Astrocyte of the hippocampus (primary cell): ENCODE data around the gene RGS1.
A peak's percentile ranks its signal among the peaks of the same experiment; 100 is the strongest.

ENCODE experiments used
- DNase-seq: peaks from one replicate; pipeline ENCODE4 v3.0.0; 2011; ENCODE audit warnings: low read depth, low spot score

Gene RGS1

DNA sequence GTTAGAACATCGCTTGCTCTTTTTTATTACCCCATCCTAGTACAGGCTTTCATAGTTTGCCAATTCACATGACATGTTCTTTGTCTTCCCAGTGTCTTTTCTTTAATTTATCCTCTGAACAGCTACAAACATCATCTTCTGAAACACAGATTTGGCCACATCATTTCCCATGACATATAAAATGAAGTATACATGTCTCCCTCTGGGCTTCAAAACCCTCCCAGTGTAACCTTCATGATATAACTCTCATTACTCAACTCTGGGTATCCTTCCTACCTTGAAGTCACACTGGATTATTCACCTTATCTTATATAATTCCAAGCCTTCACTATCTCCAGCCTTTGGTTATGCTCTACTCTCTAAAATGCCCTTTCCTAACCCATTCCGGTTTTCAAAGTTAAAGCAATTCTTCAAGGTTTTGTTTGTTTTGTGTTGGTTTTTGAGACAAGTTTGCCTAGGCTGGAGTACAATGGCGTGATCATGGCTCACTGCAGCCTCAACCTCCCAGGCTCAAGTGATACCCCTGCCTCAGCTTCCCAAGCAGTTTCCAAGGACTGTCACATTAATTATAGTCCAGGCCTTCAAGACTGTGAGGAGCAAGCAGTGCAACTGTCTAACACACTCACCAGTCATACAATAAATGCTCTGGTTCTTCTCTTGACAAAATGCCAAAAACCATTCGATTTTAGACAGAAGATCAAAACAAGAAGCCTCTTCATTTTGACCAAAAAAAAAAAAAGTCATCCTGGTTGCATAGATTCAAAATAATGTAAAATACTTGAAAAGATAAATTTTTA, 5.8 kb downstream of the RGS1 start:
- DNase-seq, result no peak

- DNase-seq, result no peak
Measured at GRCh38 chr1:192584866-192585265, 9.3 kb downstream of the RGS1 start.

GRCh38 chr1:192587386-192588266, 12.1 kb downstream of the RGS1 start:
- no peak for DNase-seq

DNA sequence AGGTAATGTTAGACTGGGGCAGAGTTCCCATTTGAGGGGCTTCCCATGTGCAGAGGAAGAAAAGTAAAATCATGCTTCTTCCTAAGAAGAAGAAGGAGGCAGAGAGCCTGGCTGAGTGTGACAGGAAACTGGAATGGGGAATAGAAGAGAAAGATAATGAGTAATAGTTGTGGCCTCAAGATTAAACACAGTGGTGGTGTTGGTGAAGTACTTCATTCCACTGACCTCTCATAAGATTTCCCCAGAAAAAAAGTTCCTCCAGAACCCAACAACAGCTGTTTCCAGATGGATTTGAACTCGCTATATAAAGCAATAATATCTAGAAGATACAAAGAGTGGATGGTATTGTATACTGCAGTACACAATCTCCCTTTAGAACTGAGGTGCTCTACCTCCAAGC, 13.0 kb downstream of the RGS1 start:
- no peak for DNase-seq

DNA sequence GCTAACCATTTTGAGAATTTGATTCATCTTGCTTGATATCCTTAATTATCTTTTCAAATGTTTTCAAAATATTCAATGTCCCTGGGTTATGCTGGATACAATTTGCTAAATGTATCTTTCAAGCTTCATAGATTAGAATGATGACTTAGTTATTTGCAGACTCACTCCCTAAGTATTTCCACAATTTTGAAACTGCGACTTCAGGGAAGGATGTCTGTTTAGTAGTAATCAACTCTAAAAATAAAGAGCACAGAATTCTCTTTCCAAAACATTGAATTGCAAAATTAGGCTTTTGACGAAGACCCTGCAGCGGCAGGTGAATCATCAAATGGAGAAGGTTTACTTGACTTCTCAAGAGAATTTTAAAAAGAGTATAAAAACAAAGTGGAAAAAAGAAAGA, 14.2 kb downstream of the RGS1 start:
- DNase-seq, result no peak

DNA sequence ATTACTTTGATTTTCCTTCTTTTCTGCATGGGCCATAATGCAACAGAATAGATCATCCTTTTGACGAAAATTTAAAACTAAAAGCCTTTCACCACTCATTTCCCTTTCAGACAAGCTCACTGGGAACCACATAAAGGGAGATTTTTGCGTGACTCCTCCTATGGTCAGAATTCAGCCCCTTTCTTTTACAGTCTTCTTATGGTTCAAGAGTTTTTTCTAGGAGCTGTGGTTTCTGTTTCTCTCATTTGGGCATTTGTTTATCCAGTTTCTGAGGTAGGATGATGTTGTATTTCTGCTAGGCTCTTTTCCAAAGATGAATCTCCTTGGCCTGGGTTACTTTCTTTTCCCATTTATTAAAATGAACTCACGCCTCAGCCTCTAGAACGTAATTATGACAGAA, 16.9 kb downstream of the RGS1 start:
- DNase-seq, result no peak

- no peak for DNase-seq
Measured at GRCh38 chr1:192592981-192593708, 17.6 kb downstream of the RGS1 start.

DNA sequence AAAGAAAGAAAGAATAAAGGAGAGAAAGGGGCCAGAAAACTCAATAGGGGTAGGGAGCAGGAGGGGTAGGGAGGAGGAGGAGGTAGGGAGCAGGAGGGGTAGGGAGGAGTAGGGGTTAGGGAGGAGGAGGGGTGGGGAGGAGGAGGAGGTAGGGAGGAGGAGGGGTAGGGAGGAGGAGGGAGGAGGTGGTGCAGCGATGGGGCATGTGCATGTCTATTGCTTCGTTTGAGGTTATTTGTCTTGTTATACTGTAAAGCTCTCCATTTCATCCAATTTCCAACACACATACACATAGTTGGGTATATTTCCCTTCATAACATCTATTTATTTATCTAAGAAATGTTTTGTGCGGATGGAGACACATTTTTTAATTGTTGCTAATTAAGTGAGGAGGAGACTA, 19.7 kb downstream of the RGS1 start:
- DNase-seq, result no peak

GRCh38 chr1:192598589-192598988, 23.0 kb downstream of the RGS1 start:
- DNase-seq, result no peak

DNA sequence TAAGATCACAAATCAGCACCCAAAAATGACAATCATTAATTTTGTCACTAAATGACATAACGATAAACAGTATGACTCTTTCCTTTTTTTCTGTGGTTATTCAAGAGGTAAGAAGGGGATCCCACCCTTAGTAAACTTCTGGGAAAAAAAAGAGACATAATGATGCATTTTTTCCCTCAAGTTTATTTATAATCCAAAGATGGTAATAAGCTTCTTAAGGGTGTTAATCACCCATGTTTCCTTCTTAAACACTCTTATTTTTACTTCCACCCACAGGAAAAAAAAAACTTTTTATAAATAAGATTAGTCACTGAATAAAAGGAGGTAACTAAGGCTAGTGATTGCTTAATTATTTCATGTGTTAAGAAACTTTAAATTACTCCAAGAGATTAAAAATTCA, 24.7 kb downstream of the RGS1 start:
- DNase-seq, result no peak

DNA sequence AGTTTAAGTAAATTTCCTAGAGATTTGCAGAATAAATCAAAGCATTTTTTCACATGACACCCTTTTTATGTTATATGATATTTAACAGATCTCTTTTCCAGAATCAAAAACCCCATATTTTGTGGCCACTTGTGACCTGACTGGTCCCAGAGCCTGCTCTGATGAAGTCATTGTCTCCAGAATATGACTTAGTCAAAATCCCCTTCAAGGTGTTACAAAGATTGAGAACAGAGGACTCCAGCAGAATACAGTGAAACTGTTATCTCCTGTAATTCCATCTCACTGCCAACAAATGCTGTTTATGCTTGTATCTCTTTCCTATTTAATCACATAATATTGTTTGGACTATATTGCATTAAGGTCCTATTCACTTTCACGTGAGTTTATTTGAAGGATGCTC, 25.6 kb downstream of the RGS1 start:
- DNase-seq, result no peak

DNA sequence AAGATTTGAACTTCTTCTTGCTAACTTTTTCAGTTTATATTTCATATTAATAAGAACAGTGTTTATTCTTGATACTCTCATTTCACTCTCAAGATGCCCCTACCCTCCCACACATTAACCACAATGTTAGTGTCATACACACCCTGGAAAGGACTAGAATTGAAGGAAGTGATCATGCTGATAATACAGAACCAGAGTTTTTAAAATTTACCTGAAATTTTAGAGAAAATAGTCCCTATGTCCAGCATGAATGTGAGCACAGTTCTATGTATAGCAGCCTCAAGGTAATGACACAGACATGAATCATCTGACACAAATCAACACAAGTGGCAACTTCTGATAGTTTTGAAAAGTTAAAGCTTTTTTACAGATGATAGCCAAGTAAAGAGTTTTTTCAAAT, 26.0 kb downstream of the RGS1 start:
- no peak for DNase-seq

GRCh38 chr1:192602757-192603156, 27.2 kb downstream of the RGS1 start:
- no peak for DNase-seq

DNA sequence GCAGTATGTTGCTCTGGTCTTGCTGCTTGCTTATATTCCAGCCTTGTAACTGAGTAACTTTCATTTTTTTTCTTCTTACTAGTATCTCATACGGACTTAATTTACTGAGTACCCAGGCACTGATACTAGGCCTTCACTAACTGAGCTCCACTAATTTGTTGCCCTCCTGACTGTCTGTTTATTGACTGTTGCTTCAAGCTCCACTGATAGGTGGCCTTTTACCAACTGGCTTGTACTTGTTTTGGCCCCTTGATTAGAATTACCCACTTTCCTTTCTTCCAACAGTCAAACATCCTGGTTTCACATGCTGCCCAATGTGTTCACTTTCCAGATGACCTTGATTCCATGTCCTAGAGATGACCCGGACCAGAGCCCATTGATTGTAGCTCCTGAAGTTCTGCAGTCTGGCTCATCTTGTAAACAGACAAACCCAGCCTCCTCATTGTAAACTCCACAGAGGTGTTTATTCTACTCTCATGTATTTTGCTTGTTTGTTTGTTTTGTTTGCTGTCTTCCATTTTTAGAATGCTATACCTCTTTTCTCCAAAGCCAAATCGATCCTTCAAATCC, 27.7 kb downstream of the RGS1 start:
- DNase-seq, result no peak

DNA sequence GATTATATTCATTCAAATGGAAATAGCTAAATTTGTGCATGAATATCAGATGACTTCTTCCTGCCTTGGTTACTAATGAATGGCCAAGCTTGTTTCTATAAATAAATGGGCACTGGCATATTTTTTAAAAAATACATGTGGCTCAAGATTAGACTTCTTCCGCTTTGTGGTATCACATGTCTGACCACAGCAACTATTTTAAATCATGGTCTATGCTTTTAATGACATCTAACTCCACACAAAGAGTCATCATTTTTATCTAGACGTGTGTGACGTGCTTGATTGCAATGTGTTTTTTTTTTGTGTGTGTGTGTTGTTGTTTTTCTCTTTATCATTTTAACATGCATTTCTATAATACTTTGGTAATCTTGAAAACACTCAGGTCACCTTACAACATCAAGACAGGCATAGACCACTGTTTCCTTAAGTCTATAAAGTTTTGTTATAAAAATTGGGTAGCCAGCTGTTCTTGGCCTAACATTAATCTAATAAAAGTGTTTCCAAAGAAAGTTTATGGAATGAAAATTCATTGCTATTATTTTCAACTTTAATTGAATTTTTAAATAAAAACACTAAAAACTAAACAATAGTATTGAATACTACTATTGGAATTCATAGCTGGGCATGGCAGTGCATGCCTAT, 29.5 kb downstream of the RGS1 start:
- no peak for DNase-seq

GRCh38 chr1:192608671-192609070, 33.1 kb downstream of the RGS1 start:
- DNase-seq, result no peak

- DNase-seq, result no peak
Measured at GRCh38 chr1:192609110-192610079, 33.8 kb downstream of the RGS1 start.

DNA sequence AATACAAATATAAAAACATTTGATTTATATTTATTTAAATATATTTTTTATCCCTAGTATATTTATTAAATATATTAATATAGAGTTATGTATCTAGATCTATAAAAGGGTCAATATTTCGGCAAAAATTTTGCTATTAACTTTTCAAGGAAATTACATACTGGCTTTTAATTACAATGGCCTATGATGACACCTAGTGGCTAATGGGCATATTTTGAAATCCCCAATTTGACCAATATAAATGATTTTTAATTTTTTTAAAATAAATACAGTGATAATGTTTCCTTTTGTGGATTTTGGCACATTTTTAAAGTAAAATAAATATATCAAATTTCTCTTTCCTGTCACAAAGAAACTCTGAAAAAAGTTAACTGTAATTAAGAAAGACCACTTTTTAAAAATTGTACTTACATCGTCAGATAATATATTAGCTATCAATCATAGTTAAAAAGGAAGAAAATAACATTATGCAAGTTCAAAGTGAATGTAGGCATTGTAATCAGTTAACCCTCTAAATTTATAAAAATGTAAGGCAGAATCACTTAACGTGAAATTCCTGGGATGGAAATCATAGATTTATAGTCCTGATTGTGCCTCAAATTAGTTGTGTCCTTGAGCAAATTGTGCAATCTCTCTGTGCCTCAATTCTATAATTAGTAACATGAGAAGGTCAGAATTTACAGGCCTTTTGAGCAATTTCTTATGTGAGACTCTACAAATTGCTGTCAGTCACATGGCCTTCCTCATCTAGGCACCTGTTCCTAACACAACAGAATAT, 34.7 kb downstream of the RGS1 start:
- DNase-seq, result peak; percentile 20

DNA sequence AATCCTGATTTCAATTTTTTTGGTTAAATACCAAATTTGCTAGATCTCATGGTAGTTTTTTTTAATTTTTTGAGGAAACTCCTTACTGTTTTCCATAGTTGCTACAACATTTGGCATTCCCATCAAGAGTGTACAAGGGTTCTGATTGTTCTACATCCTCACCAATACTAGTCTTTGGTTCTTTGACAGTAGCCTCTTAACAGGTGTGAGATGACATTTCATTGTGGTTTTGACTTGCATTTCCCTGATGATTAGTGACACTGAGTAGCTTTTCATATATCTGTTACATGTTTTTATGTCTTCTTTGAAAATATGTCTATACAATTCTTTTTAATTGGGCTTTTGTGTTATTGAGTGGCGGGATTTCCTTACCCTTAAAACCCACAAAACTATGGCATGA, 39.5 kb downstream of the RGS1 start:
- no peak for DNase-seq
